ENCODE data around the gene EYA4. TPM values are rescaled to one million over a fixed set of nuclear protein-coding genes. Genes with fewer than 3 reads are reported as not detected.

Gene EYA4
- total RNA-seq, 2 experiments from 2014 or later = not detected

- Histone ChIP-seq H3K79me2 (ENCODE audit: insufficient read depth, low read depth, low read length) (no peaks in the 10 kb centered on the region), H3K4me3 (ENCODE audit: low read depth, low read length, poor library complexity, severe bottlenecking) (no peak overlapping the region), H3K9me2 (ENCODE audit: insufficient read depth, low read length) (no peaks in the 10 kb centered on the region), H3K36me3 (ENCODE audit: insufficient read depth, low read length) (no peaks in the 10 kb centered on the region), H3K27ac (ENCODE audit: low read depth, low read length, poor library complexity, severe bottlenecking) (no peak overlapping the region), H2AFZ (ENCODE audit: low read length) (no peak overlapping the region), H3K9me3 (ENCODE audit: low read length) (no peaks in the 10 kb centered on the region), H3K4me1 (ENCODE audit: insufficient read depth, low read length, poor library complexity, severe bottlenecking) (no peaks in the 10 kb centered on the region), H4K20me1 (ENCODE audit: insufficient read depth, low read length) (no peaks in the 10 kb centered on the region), H3K4me2 (ENCODE audit: low read length) (no peak overlapping the region)
- no TSS peak for BruUV-seq (replicated peaks)
- intact Hi-C loops (cut with micrococcal nuclease; ENCODE audit: unreplicated experiment) = no loop called here
- ChIA-PET POLR2A (no interaction called here), CTCF (ENCODE audit: unreplicated experiment) (no interaction called here)
- no peak for DNase-seq (ENCODE audit: low spot score)
- no peak for TF ChIP-seq CTCF (conservative IDR thresholded peaks at IDR 0.05; ENCODE audit: low read length)
Observed at GRCh38 chr6:133242637-133243585, 1.8 kb downstream of the EYA4 start.

GRCh38 chr6:133243723-133244305, 2.7 kb downstream of the EYA4 start:
- H3K9me2 ChIP-seq (ENCODE audit: insufficient read depth, low read length) = no peaks in the 10 kb centered on the region
- BruUV-seq (replicated peaks) = no TSS peak
- no peak overlapping the region for H3K4me3 ChIP-seq (ENCODE audit: low read depth, low read length, poor library complexity, severe bottlenecking)
- H3K4me2 ChIP-seq (ENCODE audit: low read length) = no peak overlapping the region
- H3K27ac ChIP-seq (ENCODE audit: low read depth, low read length, poor library complexity, severe bottlenecking) = no peak overlapping the region
- no peak for DNase-seq (ENCODE audit: low spot score)
- TF ChIP-seq EZH2phosphoT487 (IDR thresholded peaks at IDR 0.05; ENCODE audit: borderline replicate concordance, low read depth, low read length) = no peak
- no peaks in the 10 kb centered on the region for H3K9me3 ChIP-seq (ENCODE audit: low read length)
- intact Hi-C loops (cut with micrococcal nuclease; ENCODE audit: unreplicated experiment) = no loop called here
- H2AFZ ChIP-seq (ENCODE audit: low read length) = no peak overlapping the region
- POLR2A ChIA-PET = no interaction called here
- no peaks in the 10 kb centered on the region for H3K79me2 ChIP-seq (ENCODE audit: insufficient read depth, low read depth, low read length)
- no peaks in the 10 kb centered on the region for H3K4me1 ChIP-seq (ENCODE audit: insufficient read depth, low read length, poor library complexity, severe bottlenecking)
- H3K36me3 ChIP-seq (ENCODE audit: insufficient read depth, low read length) = no peaks in the 10 kb centered on the region
- H4K20me1 ChIP-seq (ENCODE audit: insufficient read depth, low read length) = no peaks in the 10 kb centered on the region
- CTCF ChIA-PET (ENCODE audit: unreplicated experiment) = no interaction called here

- DNase-seq (ENCODE audit: low spot score) = no peak
- Histone ChIP-seq H4K20me1 (ENCODE audit: insufficient read depth, low read length) (no peaks in the 10 kb centered on the region), H3K27ac (ENCODE audit: low read depth, low read length, poor library complexity, severe bottlenecking) (no peak overlapping the region), H3K79me2 (ENCODE audit: insufficient read depth, low read depth, low read length) (no peaks in the 10 kb centered on the region), H3K9me3 (ENCODE audit: low read length) (no peaks in the 10 kb centered on the region), H3K4me1 (ENCODE audit: insufficient read depth, low read length, poor library complexity, severe bottlenecking) (no peaks in the 10 kb centered on the region), H3K4me2 (ENCODE audit: low read length) (no peak overlapping the region), H2AFZ (ENCODE audit: low read length) (no peak overlapping the region), H3K36me3 (ENCODE audit: insufficient read depth, low read length) (no peaks in the 10 kb centered on the region), H3K4me3 (ENCODE audit: low read depth, low read length, poor library complexity, severe bottlenecking) (no peak overlapping the region), H3K9me2 (ENCODE audit: insufficient read depth, low read length) (no peaks in the 10 kb centered on the region)
- intact Hi-C loops (cut with micrococcal nuclease; ENCODE audit: unreplicated experiment) = no loop called here
- BruUV-seq (replicated peaks) = no TSS peak
- POLR2A ChIA-PET = no interaction called here
- TF ChIP-seq CTCF (conservative IDR thresholded peaks at IDR 0.05; ENCODE audit: low read length) (no peak), EZH2phosphoT487 (IDR thresholded peaks at IDR 0.05; ENCODE audit: borderline replicate concordance, low read depth, low read length) (no peak)
- CTCF ChIA-PET (ENCODE audit: unreplicated experiment) = no interaction called here
Observed at GRCh38 chr6:133244519-133244918, 3.4 kb downstream of the EYA4 start.

Measured in OCI-LY7 (cell line).